Breast epithelium (tissue), 4 donors: Measurements from ENCODE around the gene EPHA5. TPM values are rescaled to one million over a fixed set of nuclear protein-coding genes. Genes with fewer than 3 reads are reported as not detected.

Experiments used
- DNase-seq, 2 donors: peaks; one replicate each; pipeline ENCODE4 v3.0.0-alpha.2; 2019; ENCODE audit warnings: low spot score in 2 of 2
- H3K27ac ChIP-seq, 2 donors: fragments of 200-600 bp; sonication (generic) in 1 of 2; one replicate each; pipeline ENCODE4 v1.5.1; 2016 to 2019; ENCODE audit warnings: mild to moderate bottlenecking in 1 of 2
- H3K27me3 ChIP-seq, 2 donors: fragments of 200-600 bp; sonication (generic) in 1 of 2; one replicate each; pipeline versions ENCODE4 v1.5.1 to v1.6.0; 2017 to 2019; ENCODE audit warnings: control low read depth in 1 of 2, mild to moderate bottlenecking in 1 of 2
- H3K36me3 ChIP-seq: fragments of 200-600 bp; one replicate; pipeline ENCODE4 v1.5.1; 2019
- H3K4me1 ChIP-seq, 2 donors: fragments of 200-600 bp; sonication (generic); one replicate each; pipeline ENCODE4 v1.5.1; 2016 to 2019; ENCODE audit warnings: control low read depth in 1 of 2
- H3K4me3 ChIP-seq, 3 donors: fragments of 200-600 bp; sonication (generic); 1 replicate in 2 of 3; 2 replicates in 1 of 3; pipeline ENCODE4 v1.5.1; 2016 to 2019; ENCODE audit warnings: mild to moderate bottlenecking in 3 of 3, moderate library complexity in 2 of 3
- H3K9me3 ChIP-seq, 2 donors: fragments of 200-600 bp; sonication (generic) in 1 of 2; one replicate each; pipeline ENCODE4 v1.5.1; 2016 to 2019; ENCODE audit warnings: control low read depth in 1 of 2
- CTCF ChIP-seq, 3 donors: fragments of 450-650 bp; IDR thresholded peaks; one replicate each; pipeline ENCODE4 v1.5.1; 2016 to 2017; ENCODE audit warnings: antibody characterized with exemption in 3 of 3, mild to moderate bottlenecking in 3 of 3, moderate library complexity in 3 of 3
- POLR2A ChIP-seq: fragments of 450-650 bp; IDR thresholded peaks from one replicate; pipeline ENCODE4 v1.6.1; 2016; ENCODE audit warnings: antibody characterized with exemption, mild to moderate bottlenecking, moderate library complexity
- POLR2AphosphoS5 ChIP-seq, 3 donors: sonication (generic); formaldehyde crosslinking; IDR thresholded peaks; one replicate each; pipeline ENCODE4 v1.6.1; 2017; ENCODE audit warnings: antibody characterized with exemption in 3 of 3
- intact Hi-C: fragments of 100-400 bp; cut with DNase I; formaldehyde crosslinking; loops from one replicate; pipeline ENCODE4 v1.15.1; 2023; ENCODE audit warnings: low total_unique reads
- total RNA-seq, 3 donors: library from RNA; depleted of rRNA; stranded (reverse); fragments of >200 nt; gene quantifications; one replicate each; pipeline ENCODE4 v1.1.0, GENCODE V29; 2016

The EPHA5 gene
- total RNA-seq, 3 donors from 2014 or later: 0.16 to 0.29 TPM; not detected in 1

- Histone ChIP-seq H3K27me3 (no peaks in the 10 kb centered on the region), H3K4me3 (no peak overlapping the region), H3K4me1 (no peaks in the 10 kb centered on the region), H3K27ac (no peak overlapping the region), H3K36me3 (no peaks in the 10 kb centered on the region), H3K9me3 (peaks cover 0 to 11% of the 10 kb centered on the region in 2 donors)
- intact Hi-C loops: no loop called here
- TF ChIP-seq POLR2AphosphoS5 (IDR thresholded peaks at IDR 0.05): no peak
- DNase-seq: no peak
Observed at GRCh38 chr4:65391382-65391781, 278.9 kb downstream of the EPHA5 start.

GRCh38 chr4:65386927-65387326 lies 283.4 kb downstream of the EPHA5 start:
- no peak overlapping the region for H3K4me3 ChIP-seq
- no peaks in the 10 kb centered on the region for H3K27me3 ChIP-seq
- H3K9me3 ChIP-seq: no peaks in the 10 kb centered on the region
- no peaks in the 10 kb centered on the region for H3K36me3 ChIP-seq
- H3K27ac ChIP-seq: no peak overlapping the region
- intact Hi-C loops: no loop called here
- DNase-seq: no peak
- H3K4me1 ChIP-seq: no peaks in the 10 kb centered on the region
- no peak for TF ChIP-seq CTCF (IDR thresholded peaks at IDR 0.05)
- no peak for TF ChIP-seq POLR2A
- no peak for TF ChIP-seq POLR2AphosphoS5 (IDR thresholded peaks at IDR 0.05)

DNA sequence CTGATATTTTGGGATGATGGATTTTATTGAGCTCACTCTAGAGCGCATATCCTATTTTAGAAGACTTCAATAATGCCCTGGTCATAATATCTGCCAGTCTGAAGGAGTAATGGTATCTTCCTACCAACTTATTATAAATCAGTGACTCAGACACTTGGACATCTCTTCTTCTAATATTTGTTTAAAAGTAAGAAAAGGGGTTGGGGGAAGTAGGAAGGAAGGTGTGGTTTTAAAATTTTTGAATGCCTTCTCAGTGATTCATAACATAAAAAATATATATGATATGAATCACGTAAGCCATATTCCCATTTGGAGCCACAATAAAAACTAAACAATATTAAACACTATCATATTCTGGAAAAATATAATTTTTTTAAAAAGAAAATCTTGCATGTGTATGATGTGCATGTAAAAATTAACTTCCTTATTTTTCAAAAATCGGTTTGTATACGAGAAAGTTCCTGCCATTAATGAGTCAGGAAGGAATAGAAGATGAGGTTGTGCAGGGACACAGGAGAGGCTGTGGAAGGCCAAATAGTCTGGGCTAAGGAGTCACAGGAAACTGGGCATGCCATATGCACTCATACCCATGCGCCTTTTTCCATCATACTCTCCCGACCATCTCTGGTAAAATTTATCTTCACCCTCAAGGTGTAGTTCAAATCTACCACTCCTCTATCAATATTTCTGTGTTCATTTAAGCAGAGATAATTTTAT lies 286.5 kb downstream of the EPHA5 start:
- TF ChIP-seq POLR2AphosphoS5 (IDR thresholded peaks at IDR 0.05) (no peak), POLR2A (no peak), CTCF (IDR thresholded peaks at IDR 0.05) (no peak)
- intact Hi-C loops: no loop called here
- Histone ChIP-seq H3K27ac (no peak overlapping the region), H3K36me3 (no peaks in the 10 kb centered on the region), H3K4me3 (no peak overlapping the region), H3K27me3 (no peaks in the 10 kb centered on the region), H3K9me3 (no peaks in the 10 kb centered on the region), H3K4me1 (no peaks in the 10 kb centered on the region)
- DNase-seq: no peak

- TF ChIP-seq POLR2A: no peak
- no peak for TF ChIP-seq POLR2AphosphoS5 (IDR thresholded peaks at IDR 0.05)
- no peak for TF ChIP-seq CTCF (IDR thresholded peaks at IDR 0.05)
- Histone ChIP-seq H3K36me3 (no peaks in the 10 kb centered on the region), H3K4me1 (no peaks in the 10 kb centered on the region), H3K9me3 (no peaks in the 10 kb centered on the region), H3K4me3 (no peak overlapping the region), H3K27me3 (no peaks in the 10 kb centered on the region), H3K27ac (no peak overlapping the region)
- intact Hi-C loops: no loop called here
- no peak for DNase-seq
Observed at GRCh38 chr4:65381648-65382047, 288.6 kb downstream of the EPHA5 start.

- Histone ChIP-seq H3K9me3 (no peaks in the 10 kb centered on the region), H3K27me3 (no peaks in the 10 kb centered on the region), H3K36me3 (no peaks in the 10 kb centered on the region), H3K4me1 (no peaks in the 10 kb centered on the region), H3K4me3 (no peak overlapping the region), H3K27ac (no peak overlapping the region)
- TF ChIP-seq POLR2A: no peak
- TF ChIP-seq CTCF (IDR thresholded peaks at IDR 0.05): no peak
- no peak for TF ChIP-seq POLR2AphosphoS5 (IDR thresholded peaks at IDR 0.05)
- intact Hi-C loops: no loop called here
- no peak for DNase-seq
Observed at GRCh38 chr4:65370709-65371108, 299.6 kb downstream of the EPHA5 start.
